Fibroblast of skin of left quadriceps (primary cell): ENCODE measurements around the gene EXOSC1.
"Not testable (repeated sequence)": the region's sequence is repeated elsewhere in the genome, so short reads cannot be mapped to it uniquely, and the experiment has no call there.

Experiments used
- DNase-seq, 2 experiments: peaks; one replicate each; pipeline ENCODE4 v3.0.0-alpha.2; 2013; ENCODE audit warnings: low read depth in 2 of 2

Gene EXOSC1

DNA sequence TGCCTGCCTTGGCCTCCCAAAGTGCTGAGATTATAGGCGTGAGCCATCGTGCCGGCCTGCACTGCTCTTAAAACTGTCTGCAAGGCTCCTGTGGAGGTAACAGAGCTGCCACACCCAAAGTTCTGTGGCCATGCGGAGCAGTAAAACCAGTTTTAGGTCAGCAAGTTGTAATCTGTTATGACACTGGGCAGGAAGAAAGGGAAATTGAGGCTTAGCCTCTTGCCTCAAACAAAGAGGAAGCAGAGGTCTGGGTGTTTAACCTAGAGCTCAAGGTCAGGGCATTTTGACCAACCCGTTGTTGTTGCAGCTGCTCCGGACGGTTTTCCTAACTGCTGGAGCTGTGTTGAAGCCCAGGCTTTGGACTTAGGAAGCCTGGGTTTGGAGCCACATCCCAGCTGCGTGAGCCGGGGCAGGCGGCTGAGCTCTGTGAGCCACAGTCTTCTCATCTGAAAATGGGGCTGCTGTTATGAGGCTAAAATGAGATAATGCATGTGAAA is 37.3 kb downstream of the EXOSC1 start:
- no peak for DNase-seq

DNA sequence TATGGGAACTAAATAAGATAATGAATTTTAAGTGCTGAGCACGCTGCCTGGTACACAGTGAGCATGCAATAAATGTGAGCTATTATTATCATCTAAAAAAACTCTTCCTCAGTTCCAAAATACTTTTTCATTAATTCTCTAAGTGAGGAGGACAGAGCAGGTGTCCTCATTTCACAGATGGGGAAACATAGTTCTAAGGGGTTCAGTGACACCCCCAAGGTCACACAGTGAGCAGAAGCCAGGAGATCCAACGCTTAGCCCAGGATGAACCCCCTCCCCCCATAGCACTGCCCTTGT is 37.9 kb downstream of the EXOSC1 start:
- DNase-seq: no peak

DNA sequence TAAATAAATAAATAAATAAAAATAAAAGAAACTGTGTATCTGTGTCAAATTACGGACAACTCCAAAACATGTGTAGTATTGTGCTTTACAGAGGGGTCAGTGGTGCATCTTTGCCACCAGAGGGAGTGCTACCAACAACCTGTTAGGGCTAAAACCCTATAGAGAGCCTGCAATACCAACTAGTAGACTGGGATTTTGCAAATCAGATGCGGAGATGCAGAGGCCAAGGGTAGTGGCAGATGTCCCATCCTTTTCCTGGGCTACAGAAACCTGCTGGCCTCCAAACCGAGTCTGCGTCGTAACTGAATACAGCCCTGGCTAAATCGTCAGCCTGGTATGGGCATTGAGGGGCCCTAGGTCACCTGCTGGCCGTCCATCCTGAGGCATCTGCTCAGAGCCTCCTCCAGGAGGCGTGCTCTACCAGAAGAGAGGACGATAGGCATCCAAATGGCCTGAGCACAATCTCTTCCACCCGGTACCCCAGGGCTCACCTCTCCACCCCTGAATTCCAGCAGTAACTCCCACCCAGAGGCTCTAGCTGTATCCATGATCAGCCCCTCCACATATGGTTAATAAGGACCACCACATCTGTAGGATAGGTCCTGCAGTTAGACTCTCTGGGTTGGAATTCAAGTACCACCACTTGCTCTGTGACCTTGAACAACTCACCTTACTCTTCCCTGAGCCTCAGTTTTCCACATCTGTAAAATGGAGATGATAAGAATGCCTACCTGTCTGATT is 38.4 kb downstream of the EXOSC1 start:
- peak; percentile 49 to 52 for DNase-seq

DNA sequence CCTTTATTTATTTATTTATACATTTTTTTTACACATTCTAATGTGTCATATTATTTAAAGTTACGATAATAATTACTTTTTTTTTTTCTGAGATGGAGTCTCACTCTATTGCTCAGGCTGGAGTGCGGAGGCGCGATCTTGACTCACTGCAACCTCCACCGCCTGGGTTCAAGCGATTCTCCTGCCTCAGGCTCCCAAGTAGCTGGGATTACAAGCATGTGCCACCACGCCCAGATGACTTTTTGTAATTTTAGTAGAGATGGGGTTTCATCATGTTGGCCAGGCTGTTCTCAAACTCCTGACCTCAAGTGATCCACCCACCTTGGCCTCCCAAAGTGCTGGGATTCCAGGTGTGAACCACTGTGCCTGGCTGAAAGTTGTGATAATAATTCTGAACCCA is 39.3 kb downstream of the EXOSC1 start:
- DNase-seq: not testable (repeated sequence)

DNA sequence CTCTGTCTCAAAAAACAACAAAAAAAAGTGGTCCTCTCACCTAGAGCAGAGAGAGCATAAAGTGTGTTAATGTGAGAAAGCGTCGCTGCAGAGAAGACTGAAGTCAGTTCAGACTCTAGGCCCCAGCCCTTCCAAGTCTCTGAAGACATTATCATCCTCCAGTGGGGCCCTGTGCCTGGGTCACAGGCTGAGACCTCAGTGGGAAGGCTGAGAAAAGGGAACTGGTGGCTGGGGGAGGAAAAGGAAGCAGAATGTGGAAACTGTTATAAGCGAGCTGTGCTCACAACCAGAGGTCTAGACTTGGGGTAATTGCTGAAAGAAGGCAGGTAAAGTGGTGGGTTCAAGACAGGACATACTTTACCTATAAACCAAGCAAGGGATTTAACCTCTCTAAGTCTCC is 39.7 kb downstream of the EXOSC1 start:
- no peak for DNase-seq

DNA sequence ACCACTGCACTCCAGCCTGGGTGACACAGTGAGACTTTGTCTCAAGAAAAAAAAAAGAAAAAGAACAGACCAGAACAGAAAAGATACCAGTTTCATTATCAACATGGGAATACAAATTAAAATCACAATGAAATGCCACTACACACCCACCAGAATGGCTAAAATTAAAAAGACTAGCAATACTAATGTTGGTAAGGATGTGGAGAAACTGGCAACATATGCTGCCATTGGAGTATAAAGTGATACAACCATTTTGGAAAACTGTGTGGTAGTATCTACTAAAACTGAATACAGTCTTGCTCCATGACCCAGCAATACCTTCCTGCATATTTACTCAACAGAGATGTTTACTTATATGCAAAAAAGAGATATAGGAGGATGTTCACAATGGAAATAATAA is 41.8 kb downstream of the EXOSC1 start:
- DNase-seq: no peak

DNA sequence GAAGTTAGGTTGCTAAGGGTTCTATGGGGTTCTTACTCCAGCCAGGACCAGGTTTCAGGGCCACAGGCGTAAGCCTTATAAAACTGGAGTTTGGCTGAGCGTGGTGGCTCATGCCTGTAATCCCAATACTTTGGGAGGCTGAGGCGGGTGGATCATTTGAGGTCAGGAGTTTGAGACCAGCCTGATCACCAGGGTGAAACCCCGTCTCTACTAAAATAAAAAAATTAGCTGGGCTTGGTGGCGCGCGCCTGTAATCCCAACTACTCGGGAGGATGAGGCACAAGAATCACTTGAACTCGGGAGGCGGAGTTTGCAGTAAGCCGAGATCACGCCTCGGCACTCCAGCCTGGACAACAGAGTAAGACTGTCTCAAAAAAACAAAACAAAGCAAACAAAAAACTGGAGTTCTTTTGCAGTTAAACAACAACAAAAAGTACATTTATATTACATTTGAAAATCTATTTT is 44.3 kb downstream of the EXOSC1 start:
- no peak for DNase-seq

DNA sequence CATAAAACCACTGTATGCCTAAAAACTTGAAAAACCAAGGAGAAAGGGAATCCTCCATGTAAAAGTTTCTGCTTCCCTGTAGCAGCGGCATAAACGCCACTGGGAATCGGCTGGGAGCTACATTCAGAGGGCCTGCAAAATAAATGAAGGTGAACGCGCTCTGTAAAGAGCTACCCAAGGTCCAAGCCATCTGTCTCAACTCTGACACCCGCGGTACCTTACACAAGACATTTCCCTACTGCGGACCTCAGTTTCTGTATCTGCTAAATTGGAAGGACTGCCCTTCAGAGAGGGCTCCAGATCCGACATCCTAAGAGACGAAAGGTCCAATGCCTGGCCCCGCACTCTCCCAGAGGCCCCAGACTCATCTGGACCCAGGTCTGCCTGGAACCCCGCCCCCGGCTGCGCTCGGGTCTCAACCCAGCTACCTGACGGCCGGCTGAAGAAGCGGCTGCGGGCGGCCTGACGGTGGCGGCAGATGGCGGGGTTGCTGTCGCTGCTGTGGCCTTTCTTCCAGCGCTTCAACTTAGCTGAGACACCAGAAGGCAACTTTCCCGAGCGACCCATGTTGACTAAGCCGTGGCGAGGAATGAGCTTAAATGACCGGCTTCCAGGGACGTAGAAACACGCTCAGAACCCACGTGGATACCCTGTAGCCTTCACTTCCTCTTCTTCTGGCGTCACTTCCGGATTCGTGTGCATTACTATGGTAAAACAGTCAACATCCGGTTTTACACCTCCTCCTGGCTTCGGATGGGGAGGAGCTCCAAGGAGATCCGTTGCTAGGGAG is 44.9 kb downstream of the EXOSC1 start, which contains the start of gene RRP12:
RRP12 (minus strand) TSS at position 676 of the 790 bp plus-strand sequence; CDS start at position 567, 109 bp downstream.
- DNase-seq: peak; percentile 95 to 96

DNA sequence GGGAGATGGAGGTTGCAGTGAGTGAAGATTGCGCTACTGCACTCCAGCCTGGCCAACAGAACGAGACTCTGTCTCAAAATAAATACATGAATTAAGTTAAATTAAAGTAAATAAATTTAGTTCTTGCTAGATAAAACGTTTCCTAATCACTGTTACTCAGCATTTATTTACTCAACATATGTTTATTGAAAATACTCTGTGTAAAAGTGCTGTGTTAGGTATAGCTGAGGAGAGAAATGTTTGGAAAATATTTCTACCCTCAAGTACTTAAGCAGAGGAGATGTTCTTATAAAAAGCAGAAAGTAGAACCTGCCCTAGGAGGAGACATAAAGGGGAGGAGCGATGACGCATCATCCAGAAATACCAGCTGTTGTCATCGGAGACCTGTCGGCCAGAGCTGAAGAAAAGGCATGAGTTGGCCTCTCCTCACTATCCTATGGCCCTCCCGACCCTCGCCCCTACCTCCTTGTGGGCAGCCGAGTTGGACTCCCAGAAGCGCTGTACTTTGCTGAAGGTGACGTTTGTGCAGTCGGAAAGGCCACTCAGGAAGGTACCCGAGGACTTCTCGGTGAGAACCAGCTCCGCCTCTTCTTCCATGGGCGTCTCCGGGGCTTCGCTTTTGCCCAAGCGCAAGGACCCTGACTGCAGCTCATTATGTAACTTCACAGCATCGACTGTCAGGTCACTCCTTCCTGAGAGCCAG is 45.8 kb downstream of the EXOSC1 start:
- no peak for DNase-seq

DNA sequence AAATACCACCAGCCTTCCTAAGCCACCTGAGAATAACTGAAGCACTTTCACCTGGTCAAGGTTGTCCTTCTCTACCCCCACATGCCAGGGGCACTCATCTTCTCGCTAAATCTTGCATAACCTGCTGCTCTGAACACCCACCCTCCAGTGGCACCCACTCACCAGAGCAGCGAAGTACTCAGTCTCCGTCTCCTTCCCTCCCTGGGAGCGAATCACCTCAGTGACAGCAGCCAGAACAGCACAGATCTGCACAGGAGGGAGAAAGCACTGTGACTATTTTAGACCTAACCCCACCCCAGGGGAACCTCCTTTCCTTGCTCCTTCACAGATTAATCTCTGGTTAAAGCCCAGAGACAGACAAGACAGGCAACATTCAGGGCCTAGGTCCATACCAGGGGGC is 49.8 kb downstream of the EXOSC1 start:
- DNase-seq: no peak

DNA sequence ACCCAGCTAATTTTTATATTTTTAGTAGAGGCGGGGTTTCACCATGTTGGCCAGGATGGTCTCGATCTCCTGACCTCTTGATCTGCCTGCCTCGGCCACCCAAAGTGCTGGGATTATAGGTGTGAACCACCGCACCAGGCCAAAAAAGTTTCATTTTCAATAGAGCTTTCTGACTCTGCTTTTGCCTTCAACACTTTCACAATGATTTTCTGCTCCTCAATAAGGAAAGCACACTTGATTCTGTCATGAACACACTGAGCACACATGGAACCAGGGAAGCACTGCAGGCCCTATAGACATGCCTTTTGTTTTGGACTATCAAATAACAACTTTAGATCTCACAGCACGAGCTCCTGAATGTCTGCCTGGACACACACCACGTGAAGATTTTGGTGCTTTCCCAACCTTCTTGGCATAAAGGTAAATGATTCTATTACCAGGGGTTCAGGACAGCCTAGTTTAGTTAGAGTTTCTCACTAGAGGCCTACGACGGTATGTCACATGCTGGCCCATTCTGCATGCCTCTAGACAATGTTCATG is 52.7 kb downstream of the EXOSC1 start:
- DNase-seq: no peak

DNA sequence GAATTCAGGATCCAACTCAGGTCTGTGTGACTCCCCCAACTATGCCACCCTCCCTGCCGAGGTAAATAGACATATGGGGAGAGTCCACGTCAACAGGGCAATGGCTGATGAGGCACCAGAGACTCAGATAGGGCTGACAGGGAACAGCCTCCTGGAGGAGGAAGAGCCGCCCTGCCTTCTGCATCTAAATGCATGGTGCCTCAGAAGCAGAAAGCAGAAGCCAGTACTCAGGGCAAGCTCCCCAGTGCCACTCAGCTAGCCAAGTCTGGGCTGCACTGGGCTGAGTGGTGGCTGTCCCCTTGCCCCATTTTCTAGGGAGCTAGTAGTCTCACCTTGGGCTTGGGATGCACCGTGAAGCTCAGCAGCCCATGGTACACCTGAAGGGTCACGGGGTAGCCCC is 55.7 kb downstream of the EXOSC1 start:
- DNase-seq: no peak

DNA sequence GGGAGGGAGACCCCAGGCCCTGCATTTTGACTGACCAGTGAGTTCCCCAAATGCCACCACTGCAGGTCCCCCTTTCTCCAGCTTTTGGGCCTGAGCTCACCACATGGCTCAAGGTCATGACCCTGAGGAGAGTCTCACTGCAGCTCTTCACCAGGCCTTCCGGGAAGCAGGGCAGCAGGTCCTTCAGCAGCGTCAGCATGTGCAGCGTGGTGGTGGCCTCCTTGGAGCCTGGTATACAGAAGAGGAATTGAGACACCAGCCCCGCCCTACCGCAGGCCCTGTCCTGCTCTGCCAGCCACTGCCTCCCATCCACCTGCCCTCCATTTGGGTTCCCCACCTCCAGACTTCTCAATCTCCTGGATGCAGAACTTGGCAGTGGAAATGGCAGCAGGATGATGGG is 57.7 kb downstream of the EXOSC1 start:
- no peak for DNase-seq
